Lower leg skin (tissue), 3 donors: ENCODE results near the gene AHNAK2.

Experiments
- POLR2A ChIP-seq, 2 donors: fragments of 450-650 bp; IDR thresholded peaks; one replicate each; pipeline ENCODE4 v1.6.1; 2016 to 2017; ENCODE audit warnings: antibody characterized with exemption in 2 of 2, mild to moderate bottlenecking in 1 of 2, moderate library complexity in 1 of 2
- TF ChIP-seq, protein P1 (sequence below), 3 donors: fragments of 450-650 bp; IDR thresholded peaks; one replicate each; pipeline ENCODE4 v1.5.1; 2016; ENCODE audit warnings: antibody characterized with exemption in 3 of 3, mild to moderate bottlenecking in 3 of 3, moderate library complexity in 2 of 3

DNA sequence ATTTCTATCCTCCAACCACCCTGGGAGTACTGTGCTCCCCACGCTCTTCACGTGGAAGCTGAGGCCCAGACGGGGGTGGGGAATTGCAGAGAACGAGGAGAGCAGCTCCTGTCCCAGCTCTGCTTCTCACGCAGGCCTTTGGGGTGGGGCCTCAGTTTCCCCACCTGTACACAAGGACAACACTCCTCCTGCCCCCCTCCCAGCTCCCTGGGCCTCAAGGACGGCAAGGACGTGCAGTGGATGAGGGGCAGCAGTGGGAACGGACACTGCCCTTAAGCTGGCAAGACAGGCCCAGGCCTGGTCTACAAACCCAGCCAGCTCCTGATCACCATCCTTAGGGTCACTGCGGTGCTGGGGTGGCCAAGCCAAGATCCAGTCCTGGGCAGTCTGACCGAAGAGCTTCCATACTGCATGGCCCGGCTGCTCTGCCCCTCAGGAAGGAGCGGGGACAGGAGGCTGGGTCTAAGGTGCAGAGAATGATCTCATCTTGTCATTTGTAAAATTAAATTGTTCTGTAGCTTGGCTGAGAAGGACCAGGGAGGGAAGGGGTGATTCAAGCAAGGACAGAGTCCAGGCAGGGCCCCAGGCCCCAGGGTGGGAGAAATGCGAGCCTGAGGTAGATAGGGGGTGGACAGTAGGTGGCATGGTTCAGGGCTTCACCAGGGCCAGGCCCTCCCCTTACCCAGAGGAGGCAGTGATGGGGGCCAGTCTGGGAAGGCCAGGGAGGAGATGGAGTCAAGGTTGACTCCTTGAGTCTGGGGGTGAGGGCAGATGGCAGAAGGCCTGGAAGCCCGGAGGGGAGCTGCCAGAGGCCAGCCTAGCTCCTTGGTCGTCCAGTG is 6.1 kb upstream of the AHNAK2 start:
- TF ChIP-seq, protein P1, sequence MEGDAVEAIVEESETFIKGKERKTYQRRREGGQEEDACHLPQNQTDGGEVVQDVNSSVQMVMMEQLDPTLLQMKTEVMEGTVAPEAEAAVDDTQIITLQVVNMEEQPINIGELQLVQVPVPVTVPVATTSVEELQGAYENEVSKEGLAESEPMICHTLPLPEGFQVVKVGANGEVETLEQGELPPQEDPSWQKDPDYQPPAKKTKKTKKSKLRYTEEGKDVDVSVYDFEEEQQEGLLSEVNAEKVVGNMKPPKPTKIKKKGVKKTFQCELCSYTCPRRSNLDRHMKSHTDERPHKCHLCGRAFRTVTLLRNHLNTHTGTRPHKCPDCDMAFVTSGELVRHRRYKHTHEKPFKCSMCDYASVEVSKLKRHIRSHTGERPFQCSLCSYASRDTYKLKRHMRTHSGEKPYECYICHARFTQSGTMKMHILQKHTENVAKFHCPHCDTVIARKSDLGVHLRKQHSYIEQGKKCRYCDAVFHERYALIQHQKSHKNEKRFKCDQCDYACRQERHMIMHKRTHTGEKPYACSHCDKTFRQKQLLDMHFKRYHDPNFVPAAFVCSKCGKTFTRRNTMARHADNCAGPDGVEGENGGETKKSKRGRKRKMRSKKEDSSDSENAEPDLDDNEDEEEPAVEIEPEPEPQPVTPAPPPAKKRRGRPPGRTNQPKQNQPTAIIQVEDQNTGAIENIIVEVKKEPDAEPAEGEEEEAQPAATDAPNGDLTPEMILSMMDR (IDR thresholded peaks at IDR 0.05): no peak
- no peak for TF ChIP-seq POLR2A (IDR thresholded peaks at IDR 0.05)
